SK-N-SH (cell line): ENCODE measurements around the gene PCAT6. TPM values are rescaled to one million over a fixed set of nuclear protein-coding genes. Genes with fewer than 3 reads are reported as not detected.
A peak's percentile ranks its signal among the peaks of the same experiment; 100 is the strongest.

ENCODE experiments used
- CTCF ChIA-PET: fragments of 300-600, 350-600 bp; formaldehyde crosslinking; extraction: SDS; loops from one replicate; lab custom pipeline; 2021; lab: Yijun Ruan, JAX
- POLR2A ChIA-PET: fragments of 350-600 bp; sonication (Branson Sonifier 250); formaldehyde crosslinking; extraction: SDS; loops from one replicate; lab custom pipeline; 2020; ENCODE audit warnings: antibody characterized with exemption, inconsistent platforms; lab: Yijun Ruan, JAX
- DNase-seq: peaks from one replicate; pipeline ENCODE4 v3.0.0; 2012
- H2AFZ ChIP-seq: fragments of 200-600 bp; sonication (generic); 2 replicates; pipeline ENCODE4 v1.8.1; 2016; ENCODE audit warnings: antibody characterized with exemption, mild to moderate bottlenecking, low read depth
- H3F3A ChIP-seq: fragments of 200-600 bp; sonication (generic); replicated peaks from 2 replicates; pipeline ENCODE3; 2016; ENCODE audit warnings: antibody characterized with exemption, mild to moderate bottlenecking; ENCODE audit not compliant: insufficient read depth
- H3K27ac ChIP-seq, 2 experiments: fragments of 200-500 bp in 1 of 2; fragments of 200-600 bp in 1 of 2; sonication (Bioruptor generic) in 1 of 2; sonication (generic), shearing (Covaris generic) in 1 of 2; 2 replicates each; pipeline versions ENCODE4 v1.5.1 to v1.6.1; 2014 to 2016; ENCODE audit warnings: low read depth in 2 of 2, inconsistent platforms in 1 of 2, low read length in 1 of 2, mild to moderate bottlenecking in 1 of 2, mixed read lengths in 1 of 2
- H3K27me3 ChIP-seq: fragments of 200-600 bp; sonication (generic), shearing (Covaris generic); 2 replicates; pipeline ENCODE4 v1.6.1; 2016; ENCODE audit warnings: mixed run types; ENCODE audit not compliant: insufficient read depth
- H3K36me3 ChIP-seq, 2 experiments: fragments of 200-500 bp in 1 of 2; fragments of 200-600 bp in 1 of 2; sonication (Bioruptor generic) in 1 of 2; sonication (generic) in 1 of 2; replicated peaks in 1 of 2; 2 replicates each; pipeline versions ENCODE3 to v1.5.1; 2014 to 2016; ENCODE audit warnings: low read length in 1 of 2, mild to moderate bottlenecking in 1 of 2; ENCODE audit not compliant: insufficient read depth in 2 of 2, control insufficient read depth in 1 of 2
- H3K4me1 ChIP-seq, 2 experiments: fragments of 200-500 bp in 1 of 2; fragments of 200-600 bp in 1 of 2; sonication (Bioruptor generic) in 1 of 2; sonication (generic), shearing (Covaris generic) in 1 of 2; 2 replicates each; pipeline versions ENCODE4 v1.5.1 to v1.6.1; 2014 to 2016; ENCODE audit warnings: low read depth in 1 of 2, low read length in 1 of 2, mixed run types in 1 of 2; ENCODE audit not compliant: insufficient read depth in 2 of 2, control insufficient read depth in 1 of 2
- H3K4me2 ChIP-seq: fragments of 200-600 bp; sonication (generic), shearing (Covaris generic); 2 replicates; pipeline ENCODE4 v1.6.1; 2017; ENCODE audit warnings: mixed run types
- H3K4me3 ChIP-seq, 2 experiments: fragments of 200-500 bp in 1 of 2; fragments of 200-600 bp in 1 of 2; sonication (Bioruptor generic) in 1 of 2; sonication (generic), shearing (Covaris generic) in 1 of 2; 2 replicates each; pipeline versions ENCODE4 v1.5.1 to v1.8.1; 2014 to 2016; ENCODE audit warnings: low read depth in 2 of 2, inconsistent platforms in 1 of 2, low read length in 1 of 2, mild to moderate bottlenecking in 1 of 2, mixed read lengths in 1 of 2, moderate library complexity in 1 of 2
- H3K79me2 ChIP-seq: fragments of 200-600 bp; sonication (generic); 2 replicates; pipeline ENCODE4 v1.8.1; 2017; ENCODE audit warnings: mild to moderate bottlenecking; ENCODE audit not compliant: insufficient read depth
- H3K9ac ChIP-seq: fragments of 200-600 bp; sonication (generic); 2 replicates; pipeline ENCODE4 v1.6.1; 2017; ENCODE audit warnings: mixed run types
- H3K9me2 ChIP-seq: fragments of 200-600 bp; sonication (generic); 2 replicates; pipeline ENCODE4 v1.6.1; 2017; ENCODE audit warnings: mixed run types
- H3K9me3 ChIP-seq: fragments of 200-600 bp; sonication (generic); 2 replicates; pipeline ENCODE4 v1.6.1; 2017; ENCODE audit warnings: mixed run types, mild to moderate bottlenecking, moderate library complexity
- H4K20me1 ChIP-seq: fragments of 200-600 bp; sonication (generic); 2 replicates; pipeline ENCODE4 v1.6.1; 2017; ENCODE audit warnings: mild to moderate bottlenecking, mixed run types; ENCODE audit not compliant: insufficient read depth
- ELF1 ChIP-seq: IDR thresholded peaks from 2 replicates; pipeline ENCODE4 v1.4.0; 2012
- EP300 ChIP-seq, 2 experiments: IDR thresholded peaks; 2 replicates each; pipeline versions ENCODE4 v1.4.0 to v1.6.1; 2012; ENCODE audit warnings: borderline replicate concordance in 1 of 2, low read depth in 1 of 2, low read length in 1 of 2
- EZH2phosphoT487 ChIP-seq: fragments of 200-600 bp; sonication (generic); IDR thresholded peaks from 2 replicates; pipeline ENCODE4 v1.6.1; 2017; ENCODE audit warnings: low read depth, mixed run types, mild to moderate bottlenecking, antibody characterized with exemption, moderate library complexity, borderline replicate concordance
- FOXJ3 ChIP-seq: sonication (generic); formaldehyde crosslinking; IDR thresholded peaks from 2 replicates; pipeline ENCODE4 v1.5.1; 2020; ENCODE audit warnings: mild to moderate bottlenecking, missing genetic modification reagents
- GATA2 ChIP-seq: sonication (generic); formaldehyde crosslinking; IDR thresholded peaks from 2 replicates; pipeline ENCODE4 v1.5.0; 2020; ENCODE audit warnings: mild to moderate bottlenecking, missing genetic modification reagents
- JUND ChIP-seq: IDR thresholded peaks from 2 replicates; pipeline ENCODE4 v1.4.0; 2012
- MEF2A ChIP-seq: IDR thresholded peaks from 2 replicates; pipeline ENCODE4 v1.4.0; 2012; ENCODE audit warnings: low read depth, borderline replicate concordance
- NFIC ChIP-seq: IDR thresholded peaks from 2 replicates; pipeline ENCODE4 v1.4.0; 2012; ENCODE audit warnings: borderline replicate concordance
- NRF1 ChIP-seq: IDR thresholded peaks from 2 replicates; pipeline ENCODE4 v1.6.1; 2012; ENCODE audit warnings: low read depth, mild to moderate bottlenecking, low read length
- RCOR1 ChIP-seq: fragments of 150-350 bp; IDR thresholded peaks from 2 replicates; pipeline ENCODE4 v1.6.1; 2017; ENCODE audit warnings: antibody characterized with exemption, low read length
- RXRA ChIP-seq: IDR thresholded peaks from 2 replicates; pipeline ENCODE4 v1.4.0; 2012; ENCODE audit warnings: low read depth, mild to moderate bottlenecking, borderline replicate concordance
- SMC3 ChIP-seq: IDR thresholded peaks from 2 replicates; pipeline ENCODE4 v1.6.1; 2012; ENCODE audit warnings: low read depth, low read length, improper control_type of control experiment
- TAF1 ChIP-seq: IDR thresholded peaks from 2 replicates; pipeline ENCODE4 v1.6.1; 2012; ENCODE audit warnings: low read depth, mild to moderate bottlenecking, low read length, moderate library complexity, borderline replicate concordance
- YY1 ChIP-seq: IDR thresholded peaks from 2 replicates; pipeline ENCODE4 v1.4.0; 2012; ENCODE audit warnings: low read depth, mild to moderate bottlenecking
- WGBS: methylation state at CpG from one replicate; pipeline ENCODE4 v1.1.6; 2017; ENCODE audit warnings: low lambda C conversion rate; 5-methylcytosine and 5-hydroxymethylcytosine counted together
- polyA plus RNA-seq, 3 experiments: library from polyadenylated mRNA; depleted of rRNA; stranded (reverse); fragments of >200 nt; gene quantifications; 2 replicates each; pipeline ENCODE4 v1.2.3, GENCODE V29; 2012
- TF ChIP-seq, protein P1 (sequence below): IDR thresholded peaks from 2 replicates; pipeline ENCODE4; 2012
- TF ChIP-seq, protein P2 (sequence below): IDR thresholded peaks from 2 replicates; pipeline ENCODE4 v1.4.0; 2012; ENCODE audit warnings: low read depth, borderline replicate concordance
- TF ChIP-seq, protein P3 (sequence below): IDR thresholded peaks from 2 replicates; pipeline ENCODE4 v1.6.1; 2012; ENCODE audit warnings: mild to moderate bottlenecking, low read depth, low read length, moderate library complexity
- TF ChIP-seq, protein P4 (sequence below): IDR thresholded peaks from 2 replicates; pipeline ENCODE4 v1.4.0; 2012; ENCODE audit warnings: low read depth
- TF ChIP-seq, protein P5 (sequence below): fragments of 200-600 bp; sonication (generic); IDR thresholded peaks from 2 replicates; pipeline ENCODE4 v1.6.1; 2017; ENCODE audit warnings: antibody characterized with exemption, mild to moderate bottlenecking, moderate library complexity
- TF ChIP-seq, protein P6 (sequence below): fragments of 150-350 bp; IDR thresholded peaks from 2 replicates; pipeline ENCODE4 v1.6.1; 2017; ENCODE audit warnings: antibody characterized with exemption, low read length, low read depth, borderline replicate concordance

The PCAT6 gene
- polyA plus RNA-seq, 1 of the 3 experiments (the other 2 are of a cell fraction): 6.9 TPM

DNA sequence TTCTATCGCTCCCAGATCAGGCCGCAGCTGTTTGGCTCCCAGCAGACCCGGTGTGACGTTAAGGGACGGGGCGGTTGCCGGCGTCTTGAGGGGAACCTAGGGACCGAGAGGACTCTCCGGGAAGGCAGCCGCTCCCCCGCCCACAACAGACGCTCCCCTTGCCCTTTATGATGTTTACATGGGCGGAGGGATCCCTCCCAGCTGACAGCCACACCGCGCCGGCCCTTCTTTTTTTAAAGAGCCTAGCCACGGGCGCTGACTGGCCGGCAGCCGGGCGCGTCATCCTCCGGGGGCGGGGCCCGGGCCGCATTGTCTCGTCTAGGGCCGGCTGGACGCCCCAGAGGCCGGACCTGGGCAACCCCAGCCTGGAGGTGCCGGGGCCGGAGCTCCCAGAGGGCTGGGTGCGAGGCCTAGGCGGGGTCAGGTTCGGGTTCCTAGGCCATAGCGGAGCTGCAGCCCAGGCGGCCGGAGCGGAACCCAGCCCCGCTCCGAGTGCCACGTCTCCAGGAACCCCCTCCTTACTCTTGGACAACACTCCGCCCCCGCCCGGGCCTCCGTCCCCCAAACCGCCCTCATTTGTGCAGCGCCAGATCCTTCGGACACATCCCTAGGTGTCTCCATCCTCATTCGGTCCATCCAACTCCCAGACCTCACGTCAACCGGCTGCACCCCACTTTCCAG lies at the start of gene PCAT6 (continued):
- TF ChIP-seq, protein P1, sequence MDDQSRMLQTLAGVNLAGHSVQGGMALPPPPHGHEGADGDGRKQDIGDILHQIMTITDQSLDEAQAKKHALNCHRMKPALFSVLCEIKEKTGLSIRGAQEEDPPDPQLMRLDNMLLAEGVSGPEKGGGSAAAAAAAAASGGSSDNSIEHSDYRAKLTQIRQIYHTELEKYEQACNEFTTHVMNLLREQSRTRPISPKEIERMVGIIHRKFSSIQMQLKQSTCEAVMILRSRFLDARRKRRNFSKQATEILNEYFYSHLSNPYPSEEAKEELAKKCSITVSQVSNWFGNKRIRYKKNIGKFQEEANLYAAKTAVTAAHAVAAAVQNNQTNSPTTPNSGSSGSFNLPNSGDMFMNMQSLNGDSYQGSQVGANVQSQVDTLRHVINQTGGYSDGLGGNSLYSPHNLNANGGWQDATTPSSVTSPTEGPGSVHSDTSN: peak; percentile 95
- TF ChIP-seq YY1 (peak; percentile 63; the same call in 1 of the 2 replicates), ELF1 (0 out of 2 replicates have a peak, but pooled peaks have one; percentile 48), EZH2phosphoT487 (no peak), RCOR1 (0 out of 2 replicates have a peak, but pooled peaks have one; percentile 38), NRF1 (no peak), JUND (peak; percentile 52; the same call in 1 of the 2 replicates), MEF2A (peak; percentile 29; the same call in 1 of the 2 replicates), TAF1 (peak; percentile 89), RXRA (no peak), GATA2 (CRISPR knock-in tag) (peak; percentile 36; the same call in 1 of the 2 replicates)
- TF ChIP-seq, protein P2, sequence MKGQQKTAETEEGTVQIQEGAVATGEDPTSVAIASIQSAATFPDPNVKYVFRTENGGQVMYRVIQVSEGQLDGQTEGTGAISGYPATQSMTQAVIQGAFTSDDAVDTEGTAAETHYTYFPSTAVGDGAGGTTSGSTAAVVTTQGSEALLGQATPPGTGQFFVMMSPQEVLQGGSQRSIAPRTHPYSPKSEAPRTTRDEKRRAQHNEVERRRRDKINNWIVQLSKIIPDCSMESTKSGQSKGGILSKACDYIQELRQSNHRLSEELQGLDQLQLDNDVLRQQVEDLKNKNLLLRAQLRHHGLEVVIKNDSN: peak; percentile 73; the same call in 1 of the 2 replicates

DNA sequence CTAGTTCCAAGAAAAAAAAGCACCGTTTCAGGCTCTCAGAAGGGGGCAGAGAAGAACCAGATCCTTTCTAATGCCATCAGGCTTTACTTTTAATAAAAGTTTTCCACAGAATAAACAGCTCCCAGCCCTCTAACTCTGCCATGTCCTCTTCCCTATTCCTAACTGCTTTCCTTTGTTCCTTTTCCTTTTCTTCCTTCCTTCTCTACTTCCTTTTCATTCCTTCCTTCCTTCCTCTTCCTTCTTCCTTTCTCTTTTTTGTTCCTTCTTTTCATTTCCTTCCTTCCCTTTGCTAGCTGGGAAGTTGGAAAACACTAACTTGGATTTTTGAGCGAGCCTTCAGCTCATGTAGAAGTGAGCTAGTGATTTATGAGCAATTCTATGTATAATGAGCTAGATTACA lies 48.7 kb upstream of the PCAT6 start:
- H3F3A ChIP-seq: peaks cover 39% of the 10 kb centered on the region
- CTCF ChIA-PET: interaction anchor here (1.2 to 3.2 kb wide), 2 partner anchors 11 to 42 kb away, joined by 4 to 16 read pairs; no protein-coding TSS in a partner anchor
- no peaks in the 10 kb centered on the region for H3K27me3 ChIP-seq
- H2AFZ ChIP-seq: no peak overlapping the region
- no peak overlapping the region for H3K4me3 ChIP-seq
- H3K9me3 ChIP-seq: no peaks in the 10 kb centered on the region
- no peak overlapping the region for H3K4me2 ChIP-seq
- H3K9ac ChIP-seq: no peak overlapping the region
- 65% methylated on average over 2 of the region's 2 CpGs for WGBS
- 0 out of 4 replicates have a peak, but pooled peaks cover 0 to 9% of the 10 kb centered on the region in 2 experiments for H3K4me1 ChIP-seq
- peaks cover 20% of the 10 kb centered on the region for H3K79me2 ChIP-seq
- H3K9me2 ChIP-seq: no peaks in the 10 kb centered on the region
- no peak overlapping the region for H3K27ac ChIP-seq
- no peaks in the 10 kb centered on the region for H4K20me1 ChIP-seq
- no peak for DNase-seq
- peaks cover 79 to 84% of the 10 kb centered on the region in 2 experiments for H3K36me3 ChIP-seq
- POLR2A ChIA-PET: no interaction called here
- TF ChIP-seq, protein P3, sequence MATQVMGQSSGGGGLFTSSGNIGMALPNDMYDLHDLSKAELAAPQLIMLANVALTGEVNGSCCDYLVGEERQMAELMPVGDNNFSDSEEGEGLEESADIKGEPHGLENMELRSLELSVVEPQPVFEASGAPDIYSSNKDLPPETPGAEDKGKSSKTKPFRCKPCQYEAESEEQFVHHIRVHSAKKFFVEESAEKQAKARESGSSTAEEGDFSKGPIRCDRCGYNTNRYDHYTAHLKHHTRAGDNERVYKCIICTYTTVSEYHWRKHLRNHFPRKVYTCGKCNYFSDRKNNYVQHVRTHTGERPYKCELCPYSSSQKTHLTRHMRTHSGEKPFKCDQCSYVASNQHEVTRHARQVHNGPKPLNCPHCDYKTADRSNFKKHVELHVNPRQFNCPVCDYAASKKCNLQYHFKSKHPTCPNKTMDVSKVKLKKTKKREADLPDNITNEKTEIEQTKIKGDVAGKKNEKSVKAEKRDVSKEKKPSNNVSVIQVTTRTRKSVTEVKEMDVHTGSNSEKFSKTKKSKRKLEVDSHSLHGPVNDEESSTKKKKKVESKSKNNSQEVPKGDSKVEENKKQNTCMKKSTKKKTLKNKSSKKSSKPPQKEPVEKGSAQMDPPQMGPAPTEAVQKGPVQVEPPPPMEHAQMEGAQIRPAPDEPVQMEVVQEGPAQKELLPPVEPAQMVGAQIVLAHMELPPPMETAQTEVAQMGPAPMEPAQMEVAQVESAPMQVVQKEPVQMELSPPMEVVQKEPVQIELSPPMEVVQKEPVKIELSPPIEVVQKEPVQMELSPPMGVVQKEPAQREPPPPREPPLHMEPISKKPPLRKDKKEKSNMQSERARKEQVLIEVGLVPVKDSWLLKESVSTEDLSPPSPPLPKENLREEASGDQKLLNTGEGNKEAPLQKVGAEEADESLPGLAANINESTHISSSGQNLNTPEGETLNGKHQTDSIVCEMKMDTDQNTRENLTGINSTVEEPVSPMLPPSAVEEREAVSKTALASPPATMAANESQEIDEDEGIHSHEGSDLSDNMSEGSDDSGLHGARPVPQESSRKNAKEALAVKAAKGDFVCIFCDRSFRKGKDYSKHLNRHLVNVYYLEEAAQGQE: no peak
- TF ChIP-seq MEF2A: no peak
- TF ChIP-seq NFIC: no peak
- no peak for TF ChIP-seq SMC3
- TF ChIP-seq ELF1: no peak
- no peak for TF ChIP-seq FOXJ3 (CRISPR knock-in tag)
- TF ChIP-seq, protein P4, sequence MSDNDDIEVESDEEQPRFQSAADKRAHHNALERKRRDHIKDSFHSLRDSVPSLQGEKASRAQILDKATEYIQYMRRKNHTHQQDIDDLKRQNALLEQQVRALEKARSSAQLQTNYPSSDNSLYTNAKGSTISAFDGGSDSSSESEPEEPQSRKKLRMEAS: no peak
- TF ChIP-seq, protein P5, sequence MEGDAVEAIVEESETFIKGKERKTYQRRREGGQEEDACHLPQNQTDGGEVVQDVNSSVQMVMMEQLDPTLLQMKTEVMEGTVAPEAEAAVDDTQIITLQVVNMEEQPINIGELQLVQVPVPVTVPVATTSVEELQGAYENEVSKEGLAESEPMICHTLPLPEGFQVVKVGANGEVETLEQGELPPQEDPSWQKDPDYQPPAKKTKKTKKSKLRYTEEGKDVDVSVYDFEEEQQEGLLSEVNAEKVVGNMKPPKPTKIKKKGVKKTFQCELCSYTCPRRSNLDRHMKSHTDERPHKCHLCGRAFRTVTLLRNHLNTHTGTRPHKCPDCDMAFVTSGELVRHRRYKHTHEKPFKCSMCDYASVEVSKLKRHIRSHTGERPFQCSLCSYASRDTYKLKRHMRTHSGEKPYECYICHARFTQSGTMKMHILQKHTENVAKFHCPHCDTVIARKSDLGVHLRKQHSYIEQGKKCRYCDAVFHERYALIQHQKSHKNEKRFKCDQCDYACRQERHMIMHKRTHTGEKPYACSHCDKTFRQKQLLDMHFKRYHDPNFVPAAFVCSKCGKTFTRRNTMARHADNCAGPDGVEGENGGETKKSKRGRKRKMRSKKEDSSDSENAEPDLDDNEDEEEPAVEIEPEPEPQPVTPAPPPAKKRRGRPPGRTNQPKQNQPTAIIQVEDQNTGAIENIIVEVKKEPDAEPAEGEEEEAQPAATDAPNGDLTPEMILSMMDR: no peak
- TF ChIP-seq, protein P1: no peak
- no peak for TF ChIP-seq EP300 (IDR thresholded peaks at IDR 0.05; ENCODE audit: borderline replicate concordance in 1 of 2, low read depth in 1 of 2, low read length in 1 of 2)
- TF ChIP-seq, protein P6, sequence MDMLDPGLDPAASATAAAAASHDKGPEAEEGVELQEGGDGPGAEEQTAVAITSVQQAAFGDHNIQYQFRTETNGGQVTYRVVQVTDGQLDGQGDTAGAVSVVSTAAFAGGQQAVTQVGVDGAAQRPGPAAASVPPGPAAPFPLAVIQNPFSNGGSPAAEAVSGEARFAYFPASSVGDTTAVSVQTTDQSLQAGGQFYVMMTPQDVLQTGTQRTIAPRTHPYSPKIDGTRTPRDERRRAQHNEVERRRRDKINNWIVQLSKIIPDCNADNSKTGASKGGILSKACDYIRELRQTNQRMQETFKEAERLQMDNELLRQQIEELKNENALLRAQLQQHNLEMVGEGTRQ: no peak
- no peak for TF ChIP-seq EZH2phosphoT487
